ENCODE data around the gene BNIP5. TPM values are rescaled to one million over a fixed set of nuclear protein-coding genes. Genes with fewer than 3 reads are reported as not detected.

BNIP5 gene
- total RNA-seq, result 0.12 TPM in 1 of 2 replicates, not detected in the other
- not detected in 2 replicates for polyA plus RNA-seq

- H3K36me3 ChIP-seq, result no peaks in the 10 kb centered on the region
- no peak for DNase-seq (ENCODE audit: low read depth in 1 of 2, low spot score in 1 of 2)
- peaks cover 24% of the 10 kb centered on the region for H3K4me1 ChIP-seq (ENCODE audit: low read depth)
- peaks cover 3% of the 10 kb centered on the region for H3K27me3 ChIP-seq
- no peak within 1 kb of the TSS for H3K27ac ChIP-seq
- no peak within 1 kb of the TSS for H3K4me3 ChIP-seq
- TF ChIP-seq CTCF (IDR thresholded peaks at IDR 0.05; ENCODE audit: low read depth, low read length), result no peak
- no peaks in the 10 kb centered on the region for H3K9me3 ChIP-seq (ENCODE audit: low read depth)
Measured at GRCh38 chr6:36336779-36337241, at the start of gene BNIP5. Gene BNIP5, minus strand, starts transcription at chr6:36336888. Its CDS starts 6,198 bp downstream, at chr6:36330690.

- H3K27ac ChIP-seq, result no peak overlapping the region
- no peaks in the 10 kb centered on the region for H3K4me1 ChIP-seq (ENCODE audit: low read depth)
- no peak for DNase-seq (ENCODE audit: low read depth in 1 of 2, low spot score in 1 of 2)
- H3K36me3 ChIP-seq, result no peaks in the 10 kb centered on the region
- H3K9me3 ChIP-seq (ENCODE audit: low read depth), result no peaks in the 10 kb centered on the region
- TF ChIP-seq CTCF (IDR thresholded peaks at IDR 0.05; ENCODE audit: low read depth, low read length), result no peak
- H3K27me3 ChIP-seq, result peaks cover 49% of the 10 kb centered on the region
- no peak overlapping the region for H3K4me3 ChIP-seq
Measured at GRCh38 chr6:36384095-36384494, 47.4 kb upstream of the BNIP5 start.

GRCh38 chr6:36383606-36384005 is 46.9 kb upstream of the BNIP5 start:
- Histone ChIP-seq H3K4me3 (no peak overlapping the region), H3K9me3 (ENCODE audit: low read depth) (no peaks in the 10 kb centered on the region), H3K36me3 (no peaks in the 10 kb centered on the region), H3K27ac (no peak overlapping the region), H3K4me1 (ENCODE audit: low read depth) (no peaks in the 10 kb centered on the region), H3K27me3 (peaks cover 45% of the 10 kb centered on the region)
- no peak for DNase-seq (ENCODE audit: low read depth in 1 of 2, low spot score in 1 of 2)
- no peak for TF ChIP-seq CTCF (IDR thresholded peaks at IDR 0.05; ENCODE audit: low read depth, low read length)

GRCh38 chr6:36382976-36383375 is 46.3 kb upstream of the BNIP5 start:
- H3K27ac ChIP-seq, result no peak overlapping the region
- H3K36me3 ChIP-seq, result no peaks in the 10 kb centered on the region
- no peak for DNase-seq (ENCODE audit: low read depth in 1 of 2, low spot score in 1 of 2)
- H3K4me3 ChIP-seq, result no peak overlapping the region
- H3K4me1 ChIP-seq (ENCODE audit: low read depth), result no peaks in the 10 kb centered on the region
- no peaks in the 10 kb centered on the region for H3K9me3 ChIP-seq (ENCODE audit: low read depth)
- no peak for TF ChIP-seq CTCF (IDR thresholded peaks at IDR 0.05; ENCODE audit: low read depth, low read length)
- peaks cover 38% of the 10 kb centered on the region for H3K27me3 ChIP-seq

GRCh38 chr6:36381502-36382389 is 45.1 kb upstream of the BNIP5 start:
- no peak for DNase-seq (ENCODE audit: low read depth in 1 of 2, low spot score in 1 of 2)
- Histone ChIP-seq H3K36me3 (no peaks in the 10 kb centered on the region), H3K9me3 (ENCODE audit: low read depth) (no peaks in the 10 kb centered on the region), H3K27me3 (peaks cover 26% of the 10 kb centered on the region), H3K27ac (no peak overlapping the region), H3K4me1 (ENCODE audit: low read depth) (no peaks in the 10 kb centered on the region), H3K4me3 (no peak overlapping the region)
- TF ChIP-seq CTCF (IDR thresholded peaks at IDR 0.05; ENCODE audit: low read depth, low read length), result no peak
